ENCODE results near the gene JARID2. TPM values are rescaled to one million over a fixed set of nuclear protein-coding genes. Genes with fewer than 3 reads are reported as not detected.

The JARID2 gene
- total RNA-seq, 2 experiments from 2014 or later: 19.0 to 19.5 TPM

GRCh38 chr6:15303920-15304291, 58.0 kb downstream of the JARID2 start:
- H3K4me3 ChIP-seq (ENCODE audit: low read depth, low read length, poor library complexity, severe bottlenecking): no peak overlapping the region
- no peak overlapping the region for H2AFZ ChIP-seq (ENCODE audit: low read length)
- no peak overlapping the region for H3K27ac ChIP-seq (ENCODE audit: low read depth, low read length, poor library complexity, severe bottlenecking)
- no peaks in the 10 kb centered on the region for H3K9me3 ChIP-seq (ENCODE audit: low read length)
- no TSS peak for BruUV-seq (replicated peaks)
- peaks cover 51% of the 10 kb centered on the region; the same call in 1 of the 2 replicates for H3K79me2 ChIP-seq (ENCODE audit: insufficient read depth, low read depth, low read length)
- intact Hi-C loops (cut with micrococcal nuclease; ENCODE audit: unreplicated experiment): no loop called here
- DNase-seq (ENCODE audit: low spot score): no peak
- TF ChIP-seq EZH2phosphoT487 (IDR thresholded peaks at IDR 0.05; ENCODE audit: borderline replicate concordance, low read depth, low read length): no peak
- TF ChIP-seq, protein P1, sequence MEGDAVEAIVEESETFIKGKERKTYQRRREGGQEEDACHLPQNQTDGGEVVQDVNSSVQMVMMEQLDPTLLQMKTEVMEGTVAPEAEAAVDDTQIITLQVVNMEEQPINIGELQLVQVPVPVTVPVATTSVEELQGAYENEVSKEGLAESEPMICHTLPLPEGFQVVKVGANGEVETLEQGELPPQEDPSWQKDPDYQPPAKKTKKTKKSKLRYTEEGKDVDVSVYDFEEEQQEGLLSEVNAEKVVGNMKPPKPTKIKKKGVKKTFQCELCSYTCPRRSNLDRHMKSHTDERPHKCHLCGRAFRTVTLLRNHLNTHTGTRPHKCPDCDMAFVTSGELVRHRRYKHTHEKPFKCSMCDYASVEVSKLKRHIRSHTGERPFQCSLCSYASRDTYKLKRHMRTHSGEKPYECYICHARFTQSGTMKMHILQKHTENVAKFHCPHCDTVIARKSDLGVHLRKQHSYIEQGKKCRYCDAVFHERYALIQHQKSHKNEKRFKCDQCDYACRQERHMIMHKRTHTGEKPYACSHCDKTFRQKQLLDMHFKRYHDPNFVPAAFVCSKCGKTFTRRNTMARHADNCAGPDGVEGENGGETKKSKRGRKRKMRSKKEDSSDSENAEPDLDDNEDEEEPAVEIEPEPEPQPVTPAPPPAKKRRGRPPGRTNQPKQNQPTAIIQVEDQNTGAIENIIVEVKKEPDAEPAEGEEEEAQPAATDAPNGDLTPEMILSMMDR (conservative IDR thresholded peaks at IDR 0.05; ENCODE audit: low read length): no peak
- no peaks in the 10 kb centered on the region for H3K9me2 ChIP-seq (ENCODE audit: insufficient read depth, low read length)
- H3K4me2 ChIP-seq (ENCODE audit: low read length): no peak overlapping the region
- peaks cover 66% of the 10 kb centered on the region for H3K4me1 ChIP-seq (ENCODE audit: insufficient read depth, low read length, poor library complexity, severe bottlenecking)
- ChIA-PET CTCF (ENCODE audit: unreplicated experiment) (no interaction called here), POLR2A (interaction anchor here (1.2 to 1.9 kb wide), 3 partner anchors 10 to 48 kb away, joined by 3 to 9 read pairs (median 5); no protein-coding TSS in a partner anchor)
- H4K20me1 ChIP-seq (ENCODE audit: insufficient read depth, low read length): no peaks in the 10 kb centered on the region
- H3K36me3 ChIP-seq (ENCODE audit: insufficient read depth, low read length): no peaks in the 10 kb centered on the region

DNA sequence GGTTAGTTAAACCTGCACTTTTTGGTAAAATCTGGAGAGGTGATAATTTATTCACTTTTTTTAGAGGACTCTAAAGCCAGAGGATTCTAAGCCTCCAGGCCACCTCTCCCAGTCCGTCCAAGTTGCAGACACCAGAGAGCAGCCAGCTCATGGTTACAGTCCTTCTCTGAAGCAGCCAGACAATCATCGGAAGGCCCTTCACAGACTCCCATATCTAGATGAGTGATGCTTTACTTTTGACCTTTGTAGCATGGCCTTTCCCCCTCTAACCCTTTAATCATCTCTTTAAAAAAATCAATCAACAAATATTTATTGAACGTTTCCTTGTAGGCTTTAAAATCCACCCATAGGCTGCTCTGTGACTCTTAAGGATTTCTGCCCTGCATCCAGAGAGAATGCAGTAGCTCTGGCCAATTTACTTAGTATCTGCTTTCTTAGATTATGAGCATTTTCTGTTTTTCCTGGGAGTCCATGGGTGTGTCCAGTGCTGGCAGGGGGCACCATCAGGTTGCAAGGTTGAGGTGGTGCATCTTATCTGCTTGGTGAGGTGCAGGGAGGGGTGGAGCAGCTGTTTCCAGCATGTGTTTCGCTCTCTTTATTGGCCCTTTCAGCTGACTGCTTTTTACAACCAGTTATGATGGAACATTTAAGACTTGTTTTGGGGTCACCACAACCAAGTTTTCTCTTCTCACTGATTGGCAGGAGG, 58.6 kb downstream of the JARID2 start:
- ChIA-PET CTCF (ENCODE audit: unreplicated experiment) (no interaction called here), POLR2A (interaction anchor here (1.2 to 1.9 kb wide), 3 partner anchors 9 to 49 kb away, joined by 3 to 9 read pairs (median 5); no protein-coding TSS in a partner anchor)
- DNase-seq (ENCODE audit: low spot score): no peak
- H3K79me2 ChIP-seq (ENCODE audit: insufficient read depth, low read depth, low read length): peaks cover 52% of the 10 kb centered on the region; the same call in 1 of the 2 replicates
- H3K27ac ChIP-seq (ENCODE audit: low read depth, low read length, poor library complexity, severe bottlenecking): no peak overlapping the region
- H3K4me2 ChIP-seq (ENCODE audit: low read length): 0 out of 2 replicates have a peak overlapping the region, but pooled peaks have one; percentile 51
- no peak overlapping the region for H3K4me3 ChIP-seq (ENCODE audit: low read depth, low read length, poor library complexity, severe bottlenecking)
- BruUV-seq (replicated peaks): no TSS peak
- no peaks in the 10 kb centered on the region for H3K9me2 ChIP-seq (ENCODE audit: insufficient read depth, low read length)
- no peaks in the 10 kb centered on the region for H3K36me3 ChIP-seq (ENCODE audit: insufficient read depth, low read length)
- H4K20me1 ChIP-seq (ENCODE audit: insufficient read depth, low read length): no peaks in the 10 kb centered on the region
- H3K9me3 ChIP-seq (ENCODE audit: low read length): no peaks in the 10 kb centered on the region
- no peak overlapping the region for H2AFZ ChIP-seq (ENCODE audit: low read length)
- intact Hi-C loops (cut with micrococcal nuclease; ENCODE audit: unreplicated experiment): no loop called here
- TF ChIP-seq, protein P1 (conservative IDR thresholded peaks at IDR 0.05; ENCODE audit: low read length): no peak
- TF ChIP-seq EZH2phosphoT487 (IDR thresholded peaks at IDR 0.05; ENCODE audit: borderline replicate concordance, low read depth, low read length): no peak
- H3K4me1 ChIP-seq (ENCODE audit: insufficient read depth, low read length, poor library complexity, severe bottlenecking): peaks cover 66% of the 10 kb centered on the region

DNA sequence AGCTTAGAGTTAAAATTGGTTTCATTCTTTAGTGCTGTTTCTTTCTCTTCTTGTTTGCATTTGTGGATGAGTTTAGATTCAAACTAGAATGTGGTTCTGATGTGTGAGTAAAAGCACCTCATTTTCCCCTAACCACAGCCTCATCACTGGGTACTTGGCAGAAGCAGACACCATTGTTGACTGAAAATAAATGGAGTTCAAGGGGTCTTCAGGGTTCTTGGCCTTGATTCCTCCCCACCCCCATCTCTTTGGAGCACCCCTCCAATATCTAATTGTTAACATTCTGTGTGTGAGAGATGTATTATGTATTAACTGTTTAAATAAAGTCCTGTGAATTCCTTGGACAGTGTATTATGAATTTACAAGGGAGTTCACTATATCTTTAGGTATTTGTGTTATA, 59.6 kb downstream of the JARID2 start:
- ChIA-PET CTCF (ENCODE audit: unreplicated experiment) (interaction anchor here (0.6 kb wide), 1 partner anchor 14 kb away, joined by 3 read pairs; no protein-coding TSS in a partner anchor), POLR2A (interaction anchor here (0.5 to 1.3 kb wide), 6 partner anchors 9 to 1068 kb away, joined by 3 to 11 read pairs (median 4); no protein-coding TSS in a partner anchor)
- no peak for DNase-seq (ENCODE audit: low spot score)
- BruUV-seq (replicated peaks): no TSS peak
- Histone ChIP-seq H3K4me2 (ENCODE audit: low read length) (peak overlapping the region; percentile 51; the same call in 1 of the 2 replicates), H3K9me3 (ENCODE audit: low read length) (no peaks in the 10 kb centered on the region), H3K9me2 (ENCODE audit: insufficient read depth, low read length) (no peaks in the 10 kb centered on the region), H3K79me2 (ENCODE audit: insufficient read depth, low read depth, low read length) (peaks cover 46% of the 10 kb centered on the region; the same call in 1 of the 2 replicates), H3K27ac (ENCODE audit: low read depth, low read length, poor library complexity, severe bottlenecking) (no peak overlapping the region), H3K36me3 (ENCODE audit: insufficient read depth, low read length) (no peaks in the 10 kb centered on the region), H3K4me3 (ENCODE audit: low read depth, low read length, poor library complexity, severe bottlenecking) (no peak overlapping the region), H2AFZ (ENCODE audit: low read length) (no peak overlapping the region), H4K20me1 (ENCODE audit: insufficient read depth, low read length) (no peaks in the 10 kb centered on the region), H3K4me1 (ENCODE audit: insufficient read depth, low read length, poor library complexity, severe bottlenecking) (peaks cover 62% of the 10 kb centered on the region)
- intact Hi-C loops (cut with micrococcal nuclease; ENCODE audit: unreplicated experiment): no loop called here
- TF ChIP-seq, protein P1 (conservative IDR thresholded peaks at IDR 0.05; ENCODE audit: low read length): no peak
- no peak for TF ChIP-seq EZH2phosphoT487 (IDR thresholded peaks at IDR 0.05; ENCODE audit: borderline replicate concordance, low read depth, low read length)
